K562 (cell line): ENCODE data around the gene TBL2. TPM values are rescaled to one million over a fixed set of nuclear protein-coding genes. Genes with fewer than 3 reads are reported as not detected.

Experiments used
- ATAC-seq: fragments of 200-7000 bp; cut with Tn5 transposase; 3 replicates; pipeline ENCODE4 v1.9.1; 2020; ENCODE audit warnings: moderate library complexity
- BruUV-seq: library from RNA; stranded (reverse); fragments of 400-500 nt; replicated peaks from 2 replicates; lab custom pipeline; 2021; lab: Mats Ljungman, UMichigan
- CTCF ChIA-PET: fragments of 300-600 bp; formaldehyde crosslinking; extraction: SDS; loops from one replicate; lab custom pipeline; 2021; ENCODE audit warnings: low intra/inter-chr PET ratio; lab: Yijun Ruan, JAX
- POLR2A ChIA-PET: fragments of 300-600, 350-650 bp; sonication (Branson Sonifier 250); formaldehyde crosslinking; extraction: SDS; loops from one replicate; lab custom pipeline; 2021; ENCODE audit warnings: antibody characterized with exemption, inconsistent platforms; lab: Yijun Ruan, JAX
- DNase-seq, 4 experiments: peaks; one replicate each; pipeline versions ENCODE4 v3.0.0 to v3.0.0-alpha.2; 2011 to 2018; ENCODE audit warnings: low spot score in 3 of 4, mixed read lengths in 3 of 4; ENCODE audit errors: extremely low read depth in 1 of 4
- FAIRE-seq: peaks from 2 replicates; lab custom pipeline; 2011; peaks lifted over from hg19 to GRCh38; lab: Jason Lieb, UNC
- H2AFZ ChIP-seq: 2 replicates; pipeline ENCODE4 v1.6.0; 2011; ENCODE audit warnings: low read depth, low read length, control low read depth, inconsistent platforms
- H3K27ac ChIP-seq: fragments of 200-600 bp; 3 replicates; pipeline ENCODE4 v1.8.0; 2011; ENCODE audit warnings: low read depth, mild to moderate bottlenecking, control low read depth, inconsistent platforms, low read length, moderate library complexity, mixed read lengths; ENCODE audit errors: extremely low read depth
- H3K27me3 ChIP-seq, 2 experiments: fragments of 300-600 bp in 1 of 2; 2 replicates in 1 of 2; 3 replicates in 1 of 2; pipeline versions ENCODE4 v1.6.0 to v1.8.0; 2011; ENCODE audit warnings: inconsistent platforms in 2 of 2, low read length in 2 of 2, mild to moderate bottlenecking in 1 of 2, mixed read lengths in 1 of 2, moderate library complexity in 1 of 2; ENCODE audit not compliant: control insufficient read depth in 2 of 2, insufficient read depth in 2 of 2
- H3K36me3 ChIP-seq: fragments of 300-600 bp; 3 replicates; pipeline ENCODE4 v1.8.0; 2011; ENCODE audit warnings: mild to moderate bottlenecking, low read length, inconsistent platforms; ENCODE audit not compliant: control insufficient read depth, insufficient read depth
- H3K4me1 ChIP-seq, 2 experiments: fragments of 200-600 bp in 1 of 2; replicated peaks in 1 of 2; 2 replicates in 1 of 2; 3 replicates in 1 of 2; pipeline versions ENCODE4 v1.5.1 to v1.8.0; 2011; ENCODE audit warnings: inconsistent platforms in 2 of 2, low read length in 2 of 2, mild to moderate bottlenecking in 1 of 2, mixed read lengths in 1 of 2, moderate library complexity in 1 of 2; ENCODE audit not compliant: control insufficient read depth in 2 of 2, insufficient read depth in 2 of 2
- H3K4me2 ChIP-seq: 2 replicates; pipeline ENCODE4 v1.6.1; 2011; ENCODE audit warnings: low read length, control low read depth, inconsistent platforms, mixed read lengths; ENCODE audit not compliant: insufficient read depth
- H3K4me3 ChIP-seq: fragments of 200-600 bp; sonication (generic), shearing (Covaris generic); 2 replicates; pipeline ENCODE4 v1.5.1; 2016; ENCODE audit warnings: control low read depth, inconsistent platforms
- H3K79me2 ChIP-seq: fragments of 200-600 bp; 3 replicates; pipeline ENCODE4 v1.8.0; 2011; ENCODE audit warnings: low read length, inconsistent platforms; ENCODE audit not compliant: control insufficient read depth, insufficient read depth
- H3K9ac ChIP-seq, 2 experiments: 2 replicates each; pipeline versions ENCODE4 v1.6.0 to v1.6.1; 2011; ENCODE audit warnings: low read depth in 2 of 2, low read length in 2 of 2, control low read depth in 1 of 2, inconsistent platforms in 1 of 2, mild to moderate bottlenecking in 1 of 2, mixed read lengths in 1 of 2; ENCODE audit not compliant: insufficient read depth in 1 of 2
- H3K9me1 ChIP-seq: one replicate; pipeline ENCODE4 v1.6.0; 2011; ENCODE audit warnings: inconsistent platforms, mild to moderate bottlenecking, low read length, moderate library complexity; ENCODE audit not compliant: control insufficient read depth, insufficient read depth
- H3K9me3 ChIP-seq: replicated peaks from 2 replicates; pipeline ENCODE4 v1.5.1; 2011; ENCODE audit warnings: low read depth, low read length, inconsistent platforms; ENCODE audit not compliant: control insufficient read depth, insufficient read depth
- H4K20me1 ChIP-seq: replicated peaks from 2 replicates; pipeline ENCODE4 v1.6.1; 2011; ENCODE audit warnings: low read length, inconsistent platforms, mixed read lengths; ENCODE audit not compliant: control insufficient read depth, insufficient read depth
- ARID3A ChIP-seq: IDR thresholded peaks from 2 replicates; pipeline ENCODE4 v1.6.1; 2012; ENCODE audit warnings: low read depth, low read length, improper control_type of control experiment, borderline replicate concordance
- CBFA2T3 ChIP-seq: fragments of 450-650 bp; IDR thresholded peaks from 2 replicates; pipeline ENCODE4 v1.6.1; 2017
- RCOR1 ChIP-seq, 2 experiments: IDR thresholded peaks; 2 replicates each; pipeline ENCODE4 v1.6.1; 2012; ENCODE audit warnings: low read depth in 2 of 2, low read length in 2 of 2, borderline replicate concordance in 1 of 2, improper control_type of control experiment in 1 of 2
- SMARCE1 ChIP-seq: fragments of 450-650 bp; IDR thresholded peaks from 2 replicates; pipeline ENCODE4 v1.7.1; 2016; ENCODE audit warnings: mild to moderate bottlenecking
- TFAP4 ChIP-seq: sonication (generic); formaldehyde crosslinking; IDR thresholded peaks from 2 replicates; pipeline ENCODE4 v1.8.0; 2022; ENCODE audit warnings: missing genetic modification reagents, mild to moderate bottlenecking, moderate library complexity, borderline replicate concordance
- ZBTB8A ChIP-seq: fragments of 450-650 bp; IDR thresholded peaks from 2 replicates; pipeline ENCODE4 v1.6.1; 2018; ENCODE audit warnings: mild to moderate bottlenecking, moderate library complexity; ENCODE audit not compliant: partially characterized antibody
- ZNF77 ChIP-seq: fragments of 250-450 bp; sonication (Bioruptor Pico); IDR thresholded peaks from 2 replicates; pipeline ENCODE4 v1.5.0; 2020
- WGBS: fragments of 100-300 bp; shearing (Covaris generic); methylation state at CpG from one replicate; pipeline ENCODE4 v1.1.6; 2016; ENCODE audit warnings: low coverage, mixed read lengths; ENCODE audit not compliant: insufficient coverage; ENCODE audit errors: missing lambda C conversion rate; 5-methylcytosine and 5-hydroxymethylcytosine counted together
- in situ Hi-C: fragments of 300-500 bp; cut with MboI; formaldehyde crosslinking; loops from 4 replicates; pipeline ENCODE4 v1.15.0; 2018; ENCODE audit warnings: inconsistent platforms, mixed read lengths
- intact Hi-C: fragments of 100-400 bp; cut with micrococcal nuclease; formaldehyde crosslinking; loops from 2 replicates; pipeline ENCODE4 v1.14.2; 2022
- polyA plus RNA-seq, 8 experiments: library from polyadenylated mRNA; depleted of rRNA in 4 of 8; stranded (reverse) in 5 of 8; unstranded in 3 of 8; fragments of >200 nt; fragmentation: Nextera tagmentation in 2 of 8; fragmentation: Illumina TruSeq in 1 of 8; extraction: Ambion mirVana in 2 of 8; extraction: Trizol in 1 of 8; gene quantifications; 2 replicates each; pipeline versions ENCODE4 v1.2.1 to v1.2.3, GENCODE V29; 2011 to 2014; ENCODE audit warnings: inconsistent platforms in 1 of 8, missing spikeins in 1 of 8
- total RNA-seq, 7 experiments: library from RNA; depleted of rRNA in 6 of 7; stranded (reverse); fragments of >200 nt in 6 of 7; fragmentation: Illumina TruSeq in 2 of 7; extraction: Trizol in 2 of 7; gene quantifications; 2 replicates each; pipeline versions ENCODE4 v1.2.1 to v1.2.3, GENCODE V29; 2011 to 2021; ENCODE audit warnings: low replicate concordance in 1 of 7

The TBL2 gene
- total and polyA plus RNA-seq, 9 of the 15 experiments (the other 6 are each of a cell fraction or from before 2014, with no cell fraction given), result 2.5 to 123 (median 49.2) TPM

GRCh38 chr7:73626814-73627213 lies 48.4 kb upstream of the TBL2 start:
- H3K27me3 ChIP-seq, result peaks cover 13 to 37% of the 10 kb centered on the region in 2 experiments
- intact Hi-C loops, result no loop called here
- CTCF ChIA-PET, result no interaction called here
- H3K9me1 ChIP-seq, result no peaks in the 10 kb centered on the region
- H3K27ac ChIP-seq, result no peak overlapping the region
- H3K79me2 ChIP-seq, result no peaks in the 10 kb centered on the region
- H3K9ac ChIP-seq, result 0 out of 4 replicates have a peak overlapping the region, but pooled peaks of 1 of the 2 experiments have one; percentile 8
- H3K4me3 ChIP-seq, result no peak overlapping the region
- 3% methylated on average over 3 of the region's 3 CpGs for WGBS
- no TSS peak for BruUV-seq
- DNase-seq (no peak), FAIRE-seq (no peak), ATAC-seq (no peak)
- peaks cover 19 to 27% of the 10 kb centered on the region in 2 experiments for H3K4me1 ChIP-seq
- no peaks in the 10 kb centered on the region for H3K9me3 ChIP-seq
- no peaks in the 10 kb centered on the region; the same call in none of the 2 replicates for H4K20me1 ChIP-seq
- POLR2A ChIA-PET, result interaction anchor here (0.6 to 2.4 kb wide), 2 partner anchors 10 to 42 kb away, joined by 3 to 5 read pairs; no protein-coding TSS in a partner anchor
- peak; percentile 36; the same call in 1 of the 2 replicates for TF ChIP-seq TFAP4 (CRISPR knock-in tag)
- TF ChIP-seq CBFA2T3, result no peak
- H2AFZ ChIP-seq, result no peak overlapping the region
- in situ Hi-C loops, result no loop called here
- H3K36me3 ChIP-seq, result no peaks in the 10 kb centered on the region
- no peak overlapping the region for H3K4me2 ChIP-seq

- ChIA-PET POLR2A (interaction anchor here (0.6 to 2.4 kb wide), 4 partner anchors 12 to 75 kb away, joined by 3 to 12 read pairs (median 6); no protein-coding TSS in a partner anchor), CTCF (no interaction called here)
- no peaks in the 10 kb centered on the region for H3K79me2 ChIP-seq
- no peak for FAIRE-seq
- H4K20me1 ChIP-seq, result no peaks in the 10 kb centered on the region; the same call in 1 of the 2 replicates
- no peak overlapping the region for H3K4me3 ChIP-seq
- BruUV-seq, result no TSS peak
- H3K36me3 ChIP-seq, result no peaks in the 10 kb centered on the region
- 40% methylated on average over 11 of the region's 11 CpGs for WGBS
- H2AFZ ChIP-seq, result no peak overlapping the region
- in situ Hi-C loops, result no loop called here
- DNase-seq, result no peak
- TF ChIP-seq ZNF77 (CRISPR knock-in tag) (no peak), SMARCE1 (no peak), ZBTB8A (no peak), RCOR1 (IDR thresholded peaks at IDR 0.05; ENCODE audit: borderline replicate concordance in 1 of 2, low read depth in 2 of 2, low read length in 2 of 2) (no peak), ARID3A (no peak)
- H3K9ac ChIP-seq, result no peak overlapping the region
- no peaks in the 10 kb centered on the region for H3K9me1 ChIP-seq
- intact Hi-C loops, result no loop called here
- peaks cover 13 to 31% of the 10 kb centered on the region in 2 experiments for H3K27me3 ChIP-seq
- H3K9me3 ChIP-seq, result no peaks in the 10 kb centered on the region
- no peak overlapping the region for H3K27ac ChIP-seq
- ATAC-seq, result no peak
- no peak overlapping the region for H3K4me2 ChIP-seq
- H3K4me1 ChIP-seq, result peaks cover 19 to 27% of the 10 kb centered on the region in 2 experiments
Observed at GRCh38 chr7:73625276-73625675, 46.9 kb upstream of the TBL2 start.
